Measurements from ENCODE around the gene SHISAL1. TPM values are rescaled to one million over a fixed set of nuclear protein-coding genes. Genes with fewer than 3 reads are reported as not detected.

SHISAL1 gene
- total and polyA plus RNA-seq, 2 donors (not counting 1 experiment from before 2014, with no cell fraction given) = not detected

DNA sequence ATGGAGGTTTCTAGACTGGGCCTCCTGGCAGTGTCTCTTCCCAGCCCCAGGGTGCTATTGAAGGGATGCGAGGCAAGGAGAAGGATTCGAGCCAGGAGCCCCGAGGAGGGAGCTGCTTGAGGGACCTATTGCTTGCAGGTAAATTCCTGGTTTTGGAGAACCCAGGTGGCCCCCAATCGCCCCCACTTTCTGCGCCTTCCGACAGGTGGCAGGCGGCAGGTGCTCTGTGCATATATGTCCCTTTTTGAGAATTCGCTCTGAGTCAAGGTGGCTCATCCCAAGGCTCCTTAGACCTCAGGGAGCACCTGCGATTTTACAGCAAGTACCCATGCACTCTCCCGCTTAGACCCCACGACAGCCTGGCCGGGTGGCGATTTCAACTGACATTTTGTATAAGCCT is 40.3 kb upstream of the SHISAL1 start:
- Histone ChIP-seq H3K27ac (ENCODE audit: low read length in 2 of 2) (no peak overlapping the region), H3K9me3 (ENCODE audit: control extremely low read depth in 1 of 3, control insufficient read depth in 2 of 3, insufficient read depth in 1 of 3, low read length in 2 of 3) (no peaks in the 10 kb centered on the region), H3K4me3 (ENCODE audit: control extremely low read depth in 1 of 5, extremely low read depth in 1 of 5, insufficient read depth in 1 of 5, low read depth in 2 of 5, low read length in 4 of 5) (no peak overlapping the region), H3K79me2 (ENCODE audit: control insufficient read depth, insufficient read depth, low read length) (no peaks in the 10 kb centered on the region), H2AFZ (ENCODE audit: insufficient read depth, low read depth, low read length, poor library complexity, severe bottlenecking) (no peak overlapping the region), H4K20me1 (ENCODE audit: control insufficient read depth, insufficient read depth, low read length, poor library complexity, severe bottlenecking) (no peaks in the 10 kb centered on the region), H3K36me3 (replicated peaks in 1 of 2; ENCODE audit: control extremely low read depth in 1 of 2, control insufficient read depth in 1 of 2, extremely low read depth in 1 of 2, insufficient read depth in 2 of 2, low read length in 1 of 2) (no peaks in the 10 kb centered on the region), H3K4me1 (ENCODE audit: control insufficient read depth in 2 of 2, insufficient read depth in 2 of 2, low read length in 2 of 2) (no peaks in the 10 kb centered on the region), H3K27me3 (replicated peaks in 1 of 4; ENCODE audit: control extremely low read depth in 1 of 4, control insufficient read depth in 3 of 4, insufficient read depth in 4 of 4, low read length in 3 of 4) (peaks cover 0 to 26% (median 0%) of the 10 kb centered on the region in 4 experiments), H3K9ac (ENCODE audit: low read length) (no peak overlapping the region), H3K4me2 (replicated peaks; ENCODE audit: low read depth, low read length, poor library complexity, severe bottlenecking) (no peak overlapping the region)
- ATAC-seq (ENCODE audit: low read depth) (no peak), DNase-seq (no peak)
- 91% methylated on average over 13 of the region's 13 CpGs for WGBS (ENCODE audit: insufficient coverage)
- intact Hi-C loops (cut with micrococcal nuclease) = no loop called here
- no peaks in the 10 kb centered on the region for H3K4me1 Mint-ChIP-seq
- CTCF ChIA-PET = no interaction called here
- TF ChIP-seq, protein P1, sequence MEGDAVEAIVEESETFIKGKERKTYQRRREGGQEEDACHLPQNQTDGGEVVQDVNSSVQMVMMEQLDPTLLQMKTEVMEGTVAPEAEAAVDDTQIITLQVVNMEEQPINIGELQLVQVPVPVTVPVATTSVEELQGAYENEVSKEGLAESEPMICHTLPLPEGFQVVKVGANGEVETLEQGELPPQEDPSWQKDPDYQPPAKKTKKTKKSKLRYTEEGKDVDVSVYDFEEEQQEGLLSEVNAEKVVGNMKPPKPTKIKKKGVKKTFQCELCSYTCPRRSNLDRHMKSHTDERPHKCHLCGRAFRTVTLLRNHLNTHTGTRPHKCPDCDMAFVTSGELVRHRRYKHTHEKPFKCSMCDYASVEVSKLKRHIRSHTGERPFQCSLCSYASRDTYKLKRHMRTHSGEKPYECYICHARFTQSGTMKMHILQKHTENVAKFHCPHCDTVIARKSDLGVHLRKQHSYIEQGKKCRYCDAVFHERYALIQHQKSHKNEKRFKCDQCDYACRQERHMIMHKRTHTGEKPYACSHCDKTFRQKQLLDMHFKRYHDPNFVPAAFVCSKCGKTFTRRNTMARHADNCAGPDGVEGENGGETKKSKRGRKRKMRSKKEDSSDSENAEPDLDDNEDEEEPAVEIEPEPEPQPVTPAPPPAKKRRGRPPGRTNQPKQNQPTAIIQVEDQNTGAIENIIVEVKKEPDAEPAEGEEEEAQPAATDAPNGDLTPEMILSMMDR (IDR thresholded peaks at IDR 0.05) = no peak
- no peak for TF ChIP-seq EZH2 (IDR thresholded peaks at IDR 0.05; ENCODE audit: borderline replicate concordance, insufficient read depth, low read depth, low read length, poor library complexity, severe bottlenecking)
- H3K27ac Mint-ChIP-seq = no peak overlapping the region
- no peak overlapping the region for H3K4me3 Mint-ChIP-seq
- H3K9me3 Mint-ChIP-seq (ENCODE audit: insufficient read depth) = no peaks in the 10 kb centered on the region
- H3K27me3 Mint-ChIP-seq = peaks cover 30% of the 10 kb centered on the region
- POLR2A ChIA-PET = no interaction called here

DNA sequence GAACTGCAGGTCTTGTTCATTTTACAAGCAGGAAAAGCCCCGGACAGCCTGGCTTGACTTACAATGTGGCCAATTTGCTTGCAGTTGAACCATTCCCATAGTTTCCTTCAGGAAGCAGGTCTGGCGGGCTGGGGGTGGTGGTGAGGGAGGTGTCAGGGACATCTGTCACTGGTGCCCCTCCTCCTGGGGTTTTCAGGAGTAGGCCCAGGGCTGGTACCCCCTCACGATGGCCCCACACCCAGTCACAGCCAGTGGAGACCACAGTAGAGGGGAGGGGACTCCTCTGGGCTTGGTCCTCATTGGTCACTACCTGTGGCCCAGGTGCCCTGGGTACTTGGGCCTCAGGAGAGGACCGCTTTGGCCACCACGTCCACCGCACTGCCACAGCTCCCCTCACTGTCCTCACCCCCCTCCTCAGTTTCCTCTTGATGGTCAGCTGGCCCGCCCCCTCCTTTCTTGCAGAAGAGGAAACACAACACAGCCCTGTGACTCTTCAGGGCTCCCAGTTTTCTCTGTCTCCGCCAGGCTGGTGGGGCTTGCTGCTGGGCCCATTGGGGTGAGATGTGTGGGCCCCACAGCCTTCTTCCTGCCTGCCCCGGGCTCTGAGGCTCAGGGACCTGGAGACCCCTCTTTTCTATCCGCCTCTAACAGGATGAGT is 39.8 kb upstream of the SHISAL1 start:
- Histone ChIP-seq H3K27me3 (replicated peaks in 1 of 4; ENCODE audit: control extremely low read depth in 1 of 4, control insufficient read depth in 3 of 4, insufficient read depth in 4 of 4, low read length in 3 of 4) (peaks cover 0 to 25% (median 0%) of the 10 kb centered on the region in 4 experiments), H3K4me2 (replicated peaks; ENCODE audit: low read depth, low read length, poor library complexity, severe bottlenecking) (no peak overlapping the region), H3K79me2 (ENCODE audit: control insufficient read depth, insufficient read depth, low read length) (no peaks in the 10 kb centered on the region), H2AFZ (ENCODE audit: insufficient read depth, low read depth, low read length, poor library complexity, severe bottlenecking) (no peak overlapping the region), H3K27ac (ENCODE audit: low read length in 2 of 2) (no peak overlapping the region), H3K4me1 (ENCODE audit: control insufficient read depth in 2 of 2, insufficient read depth in 2 of 2, low read length in 2 of 2) (no peaks in the 10 kb centered on the region), H3K36me3 (replicated peaks in 1 of 2; ENCODE audit: control extremely low read depth in 1 of 2, control insufficient read depth in 1 of 2, extremely low read depth in 1 of 2, insufficient read depth in 2 of 2, low read length in 1 of 2) (no peaks in the 10 kb centered on the region), H4K20me1 (ENCODE audit: control insufficient read depth, insufficient read depth, low read length, poor library complexity, severe bottlenecking) (no peaks in the 10 kb centered on the region), H3K9me3 (ENCODE audit: control extremely low read depth in 1 of 3, control insufficient read depth in 2 of 3, insufficient read depth in 1 of 3, low read length in 2 of 3) (no peaks in the 10 kb centered on the region), H3K9ac (ENCODE audit: low read length) (no peak overlapping the region), H3K4me3 (ENCODE audit: control extremely low read depth in 1 of 5, extremely low read depth in 1 of 5, insufficient read depth in 1 of 5, low read depth in 2 of 5, low read length in 4 of 5) (no peak overlapping the region)
- 59% methylated on average over 5 of the region's 10 CpGs for WGBS (ENCODE audit: insufficient coverage)
- Mint-ChIP-seq H3K27me3 (peaks cover 30% of the 10 kb centered on the region), H3K4me3 (no peak overlapping the region), H3K4me1 (no peaks in the 10 kb centered on the region), H3K27ac (no peak overlapping the region), H3K9me3 (ENCODE audit: insufficient read depth) (no peaks in the 10 kb centered on the region)
- ATAC-seq (ENCODE audit: low read depth) (no peak), DNase-seq (no peak)
- CTCF ChIA-PET = no interaction called here
- intact Hi-C loops (cut with micrococcal nuclease) = no loop called here
- TF ChIP-seq EZH2 (IDR thresholded peaks at IDR 0.05; ENCODE audit: borderline replicate concordance, insufficient read depth, low read depth, low read length, poor library complexity, severe bottlenecking) = no peak
- TF ChIP-seq, protein P1 (IDR thresholded peaks at IDR 0.05) = no peak
- POLR2A ChIA-PET = no interaction called here
